Upper lobe of right lung (tissue), 1 donor: ENCODE data around the gene RIPPLY2. TPM values are rescaled to one million over a fixed set of nuclear protein-coding genes. Genes with fewer than 3 reads are reported as not detected.

Experiments used
- ATAC-seq: fragments of 200-7000 bp; cut with Tn5 transposase; one replicate; pipeline ENCODE4 v1.9.1; 2020; ENCODE audit warnings: mild to moderate bottlenecking, moderate library complexity
- DNase-seq: peaks from one replicate; pipeline ENCODE4 v3.0.0-alpha.2; 2020
- H3K27ac ChIP-seq: fragments of 200-600 bp; one replicate; pipeline ENCODE4 v1.8.0; 2022
- H3K27me3 ChIP-seq: fragments of 200-600 bp; one replicate; pipeline ENCODE4 v1.8.0; 2022; ENCODE audit warnings: mild to moderate bottlenecking
- H3K36me3 ChIP-seq: fragments of 200-600 bp; one replicate; pipeline ENCODE4 v1.8.0; 2022
- H3K4me1 ChIP-seq: fragments of 200-600 bp; one replicate; pipeline ENCODE4 v1.8.0; 2022
- H3K4me3 ChIP-seq: fragments of 200-600 bp; one replicate; pipeline ENCODE4 v1.8.0; 2022; ENCODE audit warnings: mild to moderate bottlenecking
- H3K9me3 ChIP-seq: fragments of 200-600 bp; one replicate; pipeline ENCODE4 v1.8.0; 2022
- intact Hi-C: fragments of 100-400 bp; cut with DNase I; formaldehyde crosslinking; loops from one replicate; pipeline ENCODE4 v1.11.0; 2022
- total RNA-seq: library from RNA; stranded (reverse); fragmentation: NEBNext Ultra II Directional; extraction: Animal tissue kit (Norgen Biotek cat#: 25700); gene quantifications from one replicate; pipeline ENCODE4 v1.2.1, GENCODE V29; 2021
- TF ChIP-seq, protein P1 (sequence below): fragments of 200-600 bp; IDR thresholded peaks from one replicate; pipeline ENCODE4 v1.8.0; 2022; ENCODE audit warnings: antibody characterized with exemption
- donor health status: DM: no; HTN: yes; CAD: no; lungs with severe emphysema.

The RIPPLY2 gene
- total RNA-seq, 1 donor from 2014 or later = not detected

DNA sequence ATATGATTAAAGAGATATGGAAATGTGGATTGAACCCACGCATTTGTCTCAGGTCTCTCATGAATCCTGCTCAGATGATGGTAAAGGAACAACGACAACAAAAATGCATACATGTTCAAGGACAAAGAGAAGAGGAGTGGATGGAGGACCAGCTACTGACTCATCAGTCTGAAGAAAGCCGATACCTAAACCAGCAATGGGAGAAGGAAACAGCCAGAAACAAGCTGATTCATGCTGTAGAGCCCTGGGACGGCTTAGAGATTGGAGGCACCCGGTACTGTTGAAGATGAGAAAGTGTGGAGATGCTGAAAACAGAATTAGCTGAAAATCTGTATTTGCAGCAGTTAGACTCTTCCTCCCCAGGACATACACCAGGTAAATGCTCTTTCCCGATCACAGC, 14.4 kb upstream of the RIPPLY2 start:
- TF ChIP-seq, protein P1, sequence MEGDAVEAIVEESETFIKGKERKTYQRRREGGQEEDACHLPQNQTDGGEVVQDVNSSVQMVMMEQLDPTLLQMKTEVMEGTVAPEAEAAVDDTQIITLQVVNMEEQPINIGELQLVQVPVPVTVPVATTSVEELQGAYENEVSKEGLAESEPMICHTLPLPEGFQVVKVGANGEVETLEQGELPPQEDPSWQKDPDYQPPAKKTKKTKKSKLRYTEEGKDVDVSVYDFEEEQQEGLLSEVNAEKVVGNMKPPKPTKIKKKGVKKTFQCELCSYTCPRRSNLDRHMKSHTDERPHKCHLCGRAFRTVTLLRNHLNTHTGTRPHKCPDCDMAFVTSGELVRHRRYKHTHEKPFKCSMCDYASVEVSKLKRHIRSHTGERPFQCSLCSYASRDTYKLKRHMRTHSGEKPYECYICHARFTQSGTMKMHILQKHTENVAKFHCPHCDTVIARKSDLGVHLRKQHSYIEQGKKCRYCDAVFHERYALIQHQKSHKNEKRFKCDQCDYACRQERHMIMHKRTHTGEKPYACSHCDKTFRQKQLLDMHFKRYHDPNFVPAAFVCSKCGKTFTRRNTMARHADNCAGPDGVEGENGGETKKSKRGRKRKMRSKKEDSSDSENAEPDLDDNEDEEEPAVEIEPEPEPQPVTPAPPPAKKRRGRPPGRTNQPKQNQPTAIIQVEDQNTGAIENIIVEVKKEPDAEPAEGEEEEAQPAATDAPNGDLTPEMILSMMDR = no peak
- intact Hi-C loops = no loop called here
- H3K4me1 ChIP-seq = no peaks in the 10 kb centered on the region
- peaks cover 4% of the 10 kb centered on the region for H3K27me3 ChIP-seq
- ATAC-seq (no peak), DNase-seq (no peak)
- no peak overlapping the region for H3K27ac ChIP-seq
- H3K9me3 ChIP-seq = no peaks in the 10 kb centered on the region
- no peak overlapping the region for H3K4me3 ChIP-seq
- no peaks in the 10 kb centered on the region for H3K36me3 ChIP-seq

DNA sequence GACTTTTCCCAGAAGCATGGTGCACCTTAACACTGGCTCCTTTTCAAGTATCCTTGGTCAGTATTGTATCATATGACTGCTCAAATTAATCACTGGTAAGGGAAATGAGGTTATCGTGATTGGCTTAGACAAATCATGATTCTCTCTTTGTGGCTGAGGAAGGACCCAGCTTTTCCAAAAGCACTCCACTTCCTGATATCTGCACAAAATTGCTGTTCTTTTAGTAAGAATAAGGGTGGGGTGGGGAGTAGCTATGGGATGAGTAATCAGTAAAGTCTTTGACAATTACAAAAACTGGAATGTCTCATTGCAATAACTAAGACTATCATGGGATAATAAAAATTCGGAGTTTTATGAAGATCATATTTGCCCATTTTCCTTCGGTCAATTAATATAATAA, 9.0 kb upstream of the RIPPLY2 start:
- Histone ChIP-seq H3K36me3 (no peaks in the 10 kb centered on the region), H3K27ac (no peak overlapping the region), H3K9me3 (no peaks in the 10 kb centered on the region), H3K4me1 (no peaks in the 10 kb centered on the region), H3K27me3 (no peaks in the 10 kb centered on the region), H3K4me3 (no peak overlapping the region)
- TF ChIP-seq, protein P1 = no peak
- DNase-seq (no peak), ATAC-seq (no peak)
- intact Hi-C loops = no loop called here

DNA sequence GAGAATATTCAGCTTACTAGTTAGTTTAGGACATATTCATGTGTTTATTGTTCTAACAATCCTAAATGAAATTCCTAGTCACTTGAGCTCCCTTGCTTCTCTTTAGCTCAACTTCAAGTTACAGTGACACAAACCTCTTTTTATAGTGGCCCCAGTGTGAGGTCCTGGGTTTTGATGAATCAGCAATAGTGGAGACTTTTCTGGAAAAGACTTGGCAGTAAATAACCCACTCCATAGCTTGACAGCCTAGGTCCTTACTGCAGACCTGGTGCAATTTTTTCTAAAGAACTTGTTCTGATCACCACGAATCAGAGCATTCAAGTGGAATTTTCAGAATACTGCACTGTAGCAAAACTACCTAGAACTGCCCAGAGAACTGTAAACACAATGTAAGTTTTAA, 6.9 kb upstream of the RIPPLY2 start:
- Histone ChIP-seq H3K4me1 (no peaks in the 10 kb centered on the region), H3K27me3 (peaks cover 12% of the 10 kb centered on the region), H3K9me3 (no peaks in the 10 kb centered on the region), H3K36me3 (no peaks in the 10 kb centered on the region), H3K4me3 (no peak overlapping the region), H3K27ac (no peak overlapping the region)
- intact Hi-C loops = no loop called here
- ATAC-seq = no peak
- TF ChIP-seq, protein P1 = no peak
- no peak for DNase-seq

DNA sequence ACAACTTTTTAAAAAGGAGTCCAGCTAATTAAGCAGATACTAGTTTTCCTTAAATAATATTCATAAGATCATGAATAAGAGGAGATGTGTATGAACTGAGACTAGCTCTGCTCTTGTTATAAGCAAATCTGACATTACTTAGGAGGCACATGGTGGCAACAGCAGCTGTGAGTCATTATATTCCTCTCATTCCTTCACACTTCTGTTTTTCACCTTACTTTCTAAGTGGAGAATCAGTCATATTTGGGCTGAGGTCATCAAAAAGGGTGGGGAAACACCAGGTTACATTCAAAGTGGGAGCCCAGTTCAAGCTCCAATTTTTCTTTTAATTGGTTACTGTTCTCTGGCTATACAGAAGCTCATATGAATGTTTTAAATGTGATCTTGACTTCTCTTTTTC, 6.0 kb upstream of the RIPPLY2 start:
- no peak for ATAC-seq
- Histone ChIP-seq H3K27ac (no peak overlapping the region), H3K27me3 (peaks cover 21% of the 10 kb centered on the region), H3K36me3 (no peaks in the 10 kb centered on the region), H3K9me3 (no peaks in the 10 kb centered on the region), H3K4me3 (no peak overlapping the region), H3K4me1 (no peaks in the 10 kb centered on the region)
- DNase-seq = no peak
- intact Hi-C loops = no loop called here
- TF ChIP-seq, protein P1 = no peak

DNA sequence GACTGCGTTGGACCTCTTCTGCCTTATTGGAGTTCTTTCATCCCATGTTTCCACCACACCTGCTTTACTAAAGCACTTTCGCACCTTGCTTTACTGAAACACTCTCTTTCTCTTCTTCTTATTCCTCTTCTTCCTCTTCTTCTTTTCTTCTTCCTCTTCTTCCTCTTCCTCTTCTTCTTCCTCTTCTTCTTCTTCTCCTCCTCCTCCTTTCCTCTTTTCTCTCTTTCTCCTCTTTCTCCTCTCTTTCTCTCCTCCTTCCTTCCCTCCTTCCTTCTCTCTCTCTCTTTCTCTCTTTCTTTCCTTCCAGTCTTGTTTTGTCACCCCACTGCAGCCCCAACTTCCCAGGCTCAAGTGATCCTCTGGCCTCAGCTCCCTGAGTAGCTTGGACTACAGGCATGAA, 4.0 kb upstream of the RIPPLY2 start:
- H3K9me3 ChIP-seq = no peaks in the 10 kb centered on the region
- TF ChIP-seq, protein P1 = no peak
- no peak overlapping the region for H3K4me3 ChIP-seq
- DNase-seq (no peak), ATAC-seq (no peak)
- peaks cover 41% of the 10 kb centered on the region for H3K27me3 ChIP-seq
- no peak overlapping the region for H3K27ac ChIP-seq
- no peaks in the 10 kb centered on the region for H3K36me3 ChIP-seq
- intact Hi-C loops = no loop called here
- H3K4me1 ChIP-seq = peaks cover 13% of the 10 kb centered on the region

DNA sequence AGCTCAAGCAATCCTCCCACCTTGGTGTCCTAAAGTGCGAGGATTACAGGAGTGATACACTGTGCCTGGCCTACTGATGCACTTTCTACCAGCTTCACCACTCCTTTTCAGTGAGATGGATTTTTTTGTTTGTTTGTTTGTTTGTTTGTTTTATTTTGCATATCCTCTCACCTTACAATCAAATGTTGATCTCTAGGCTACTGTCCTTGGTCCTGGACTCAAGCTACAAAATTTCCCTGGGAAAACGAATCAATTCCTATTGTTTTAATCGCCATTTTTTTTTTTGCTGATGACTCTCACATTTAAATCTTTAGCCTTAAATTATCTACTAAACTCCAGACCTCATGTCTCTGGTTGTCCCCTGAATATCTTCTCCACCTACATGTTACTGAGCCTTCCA, 3.5 kb upstream of the RIPPLY2 start:
- Histone ChIP-seq H3K27ac (no peak overlapping the region), H3K36me3 (no peaks in the 10 kb centered on the region), H3K4me1 (peaks cover 13% of the 10 kb centered on the region), H3K27me3 (peaks cover 46% of the 10 kb centered on the region), H3K4me3 (no peak overlapping the region), H3K9me3 (no peaks in the 10 kb centered on the region)
- TF ChIP-seq, protein P1 = no peak
- no peak for DNase-seq
- intact Hi-C loops = no loop called here
- no peak for ATAC-seq
